K562 (cell line): Measurements from ENCODE around the gene RAP1A. TPM values are rescaled to one million over a fixed set of nuclear protein-coding genes. Genes with fewer than 3 reads are reported as not detected.

ENCODE experiments used
- ATAC-seq: fragments of 200-7000 bp; cut with Tn5 transposase; 3 replicates; pipeline ENCODE4 v1.9.1; 2020; ENCODE audit warnings: moderate library complexity
- BruUV-seq: library from RNA; stranded (reverse); fragments of 400-500 nt; replicated peaks from 2 replicates; lab custom pipeline; 2021; lab: Mats Ljungman, UMichigan
- CTCF ChIA-PET: fragments of 300-600 bp; formaldehyde crosslinking; extraction: SDS; loops from one replicate; lab custom pipeline; 2021; ENCODE audit warnings: low intra/inter-chr PET ratio; lab: Yijun Ruan, JAX
- POLR2A ChIA-PET: fragments of 300-600, 350-650 bp; sonication (Branson Sonifier 250); formaldehyde crosslinking; extraction: SDS; loops from one replicate; lab custom pipeline; 2021; ENCODE audit warnings: antibody characterized with exemption, inconsistent platforms; lab: Yijun Ruan, JAX
- DNase-seq, 4 experiments: peaks; one replicate each; pipeline versions ENCODE4 v3.0.0 to v3.0.0-alpha.2; 2011 to 2018; ENCODE audit warnings: low spot score in 3 of 4, mixed read lengths in 3 of 4; ENCODE audit errors: extremely low read depth in 1 of 4
- FAIRE-seq: peaks from 2 replicates; lab custom pipeline; 2011; peaks lifted over from hg19 to GRCh38; lab: Jason Lieb, UNC
- H2AFZ ChIP-seq: 2 replicates; pipeline ENCODE4 v1.6.0; 2011; ENCODE audit warnings: low read depth, low read length, control low read depth, inconsistent platforms
- H3K27ac ChIP-seq: fragments of 200-600 bp; 3 replicates; pipeline ENCODE4 v1.8.0; 2011; ENCODE audit warnings: low read depth, mild to moderate bottlenecking, control low read depth, inconsistent platforms, low read length, moderate library complexity, mixed read lengths; ENCODE audit errors: extremely low read depth
- H3K27me3 ChIP-seq, 2 experiments: fragments of 300-600 bp in 1 of 2; 2 replicates in 1 of 2; 3 replicates in 1 of 2; pipeline versions ENCODE4 v1.6.0 to v1.8.0; 2011; ENCODE audit warnings: inconsistent platforms in 2 of 2, low read length in 2 of 2, mild to moderate bottlenecking in 1 of 2, mixed read lengths in 1 of 2, moderate library complexity in 1 of 2; ENCODE audit not compliant: control insufficient read depth in 2 of 2, insufficient read depth in 2 of 2
- H3K36me3 ChIP-seq: fragments of 300-600 bp; 3 replicates; pipeline ENCODE4 v1.8.0; 2011; ENCODE audit warnings: mild to moderate bottlenecking, low read length, inconsistent platforms; ENCODE audit not compliant: control insufficient read depth, insufficient read depth
- H3K4me1 ChIP-seq, 2 experiments: fragments of 200-600 bp in 1 of 2; replicated peaks in 1 of 2; 2 replicates in 1 of 2; 3 replicates in 1 of 2; pipeline versions ENCODE4 v1.5.1 to v1.8.0; 2011; ENCODE audit warnings: inconsistent platforms in 2 of 2, low read length in 2 of 2, mild to moderate bottlenecking in 1 of 2, mixed read lengths in 1 of 2, moderate library complexity in 1 of 2; ENCODE audit not compliant: control insufficient read depth in 2 of 2, insufficient read depth in 2 of 2
- H3K4me2 ChIP-seq: 2 replicates; pipeline ENCODE4 v1.6.1; 2011; ENCODE audit warnings: low read length, control low read depth, inconsistent platforms, mixed read lengths; ENCODE audit not compliant: insufficient read depth
- H3K4me3 ChIP-seq: fragments of 200-600 bp; sonication (generic), shearing (Covaris generic); 2 replicates; pipeline ENCODE4 v1.5.1; 2016; ENCODE audit warnings: control low read depth, inconsistent platforms
- H3K79me2 ChIP-seq: fragments of 200-600 bp; 3 replicates; pipeline ENCODE4 v1.8.0; 2011; ENCODE audit warnings: low read length, inconsistent platforms; ENCODE audit not compliant: control insufficient read depth, insufficient read depth
- H3K9ac ChIP-seq, 2 experiments: 2 replicates each; pipeline versions ENCODE4 v1.6.0 to v1.6.1; 2011; ENCODE audit warnings: low read depth in 2 of 2, low read length in 2 of 2, control low read depth in 1 of 2, inconsistent platforms in 1 of 2, mild to moderate bottlenecking in 1 of 2, mixed read lengths in 1 of 2; ENCODE audit not compliant: insufficient read depth in 1 of 2
- H3K9me1 ChIP-seq: one replicate; pipeline ENCODE4 v1.6.0; 2011; ENCODE audit warnings: inconsistent platforms, mild to moderate bottlenecking, low read length, moderate library complexity; ENCODE audit not compliant: control insufficient read depth, insufficient read depth
- H3K9me3 ChIP-seq: replicated peaks from 2 replicates; pipeline ENCODE4 v1.5.1; 2011; ENCODE audit warnings: low read depth, low read length, inconsistent platforms; ENCODE audit not compliant: control insufficient read depth, insufficient read depth
- H4K20me1 ChIP-seq: replicated peaks from 2 replicates; pipeline ENCODE4 v1.6.1; 2011; ENCODE audit warnings: low read length, inconsistent platforms, mixed read lengths; ENCODE audit not compliant: control insufficient read depth, insufficient read depth
- ASH1L ChIP-seq: fragments of 450-650 bp; IDR thresholded peaks from 2 replicates; pipeline ENCODE4 v1.6.1; 2018; ENCODE audit warnings: borderline replicate concordance, mild to moderate bottlenecking, low read depth; ENCODE audit not compliant: partially characterized antibody
- BRD4 ChIP-seq: fragments of 200-600 bp; sonication (generic); IDR thresholded peaks from 2 replicates; pipeline ENCODE4 v1.6.1; 2017; ENCODE audit warnings: inconsistent platforms
- ETS2 ChIP-seq: IDR thresholded peaks from 2 replicates; pipeline ENCODE4 v1.6.1; 2016; ENCODE audit warnings: borderline replicate concordance, missing genetic modification characterization, mild to moderate bottlenecking, moderate library complexity, missing compliant biosample characterization; ENCODE audit not compliant: poor library complexity, severe bottlenecking
- HNRNPLL ChIP-seq: fragments of 200-400 bp; formaldehyde crosslinking; IDR thresholded peaks from 2 replicates; pipeline ENCODE4 v1.6.1; 2017; ENCODE audit warnings: low read length, low read depth, mild to moderate bottlenecking; ENCODE audit not compliant: poor library complexity, severe bottlenecking
- LCOR ChIP-seq: sonication (generic); formaldehyde crosslinking; IDR thresholded peaks from 2 replicates; pipeline ENCODE4 v1.8.0; 2022; ENCODE audit warnings: mild to moderate bottlenecking, missing genetic modification reagents
- MECOM ChIP-seq: fragments of 250-450 bp; sonication (Bioruptor Pico); IDR thresholded peaks from 2 replicates; pipeline ENCODE4 v1.8.0; 2022; ENCODE audit warnings: inconsistent platforms
- NFIC ChIP-seq: fragments of 450-650 bp; IDR thresholded peaks from 2 replicates; pipeline ENCODE4 v1.6.1; 2017; ENCODE audit warnings: mild to moderate bottlenecking, inconsistent platforms
- NR4A1 ChIP-seq, 2 experiments: fragments of 250-450 bp in 1 of 2; fragments of 450-650 bp in 1 of 2; sonication (Bioruptor Pico) in 1 of 2; IDR thresholded peaks; 2 replicates each; pipeline versions ENCODE4 v1.4.0 to v1.6.1; 2016 to 2020; ENCODE audit warnings: mild to moderate bottlenecking in 2 of 2, missing compliant biosample characterization in 1 of 2, missing genetic modification characterization in 1 of 2, moderate library complexity in 1 of 2
- PCBP1 ChIP-seq: fragments of 200-400 bp; formaldehyde crosslinking; IDR thresholded peaks from 2 replicates; pipeline ENCODE4 v1.6.1; 2018; ENCODE audit warnings: mild to moderate bottlenecking, low read depth, low read length; ENCODE audit not compliant: poor library complexity, severe bottlenecking
- PHB ChIP-seq: fragments of 250-450 bp; sonication (Bioruptor Pico); IDR thresholded peaks from 2 replicates; pipeline ENCODE4 v1.5.0; 2021
- RAD51 ChIP-seq: fragments of 450-650 bp; IDR thresholded peaks from 2 replicates; pipeline ENCODE4 v1.7.1; 2016; ENCODE audit warnings: low read depth, mild to moderate bottlenecking, borderline replicate concordance
- SLC30A9 ChIP-seq: fragments of 250-450 bp; sonication (Bioruptor Pico); IDR thresholded peaks from 2 replicates; pipeline ENCODE4 v1.8.0; 2022; ENCODE audit warnings: mild to moderate bottlenecking, moderate library complexity
- SP2 ChIP-seq: IDR thresholded peaks from 2 replicates; pipeline ENCODE4 v1.6.1; 2011; ENCODE audit warnings: mild to moderate bottlenecking, low read depth, low read length, moderate library complexity; ENCODE audit not compliant: poor library complexity, severe bottlenecking; ENCODE audit errors: extremely low read depth
- ZBTB7A ChIP-seq: IDR thresholded peaks from 2 replicates; pipeline ENCODE4 v1.6.1; 2011; ENCODE audit warnings: low read depth, mild to moderate bottlenecking, low read length, moderate library complexity, borderline replicate concordance; ENCODE audit not compliant: control insufficient read depth
- ZKSCAN1 ChIP-seq: fragments of 150-350 bp; IDR thresholded peaks from 2 replicates; pipeline ENCODE4 v1.6.1; 2016; ENCODE audit warnings: low read depth, low read length
- ZNF133 ChIP-seq: fragments of 250-450 bp; sonication (Bioruptor Pico); IDR thresholded peaks from 2 replicates; pipeline ENCODE4 v1.4.0; 2020; ENCODE audit warnings: mild to moderate bottlenecking
- ZNF347 ChIP-seq: fragments of 450-650 bp; formaldehyde crosslinking; IDR thresholded peaks from 2 replicates; pipeline ENCODE4 v1.4.0; 2020; ENCODE audit warnings: low read depth, mild to moderate bottlenecking, moderate library complexity
- ZNF668 ChIP-seq: fragments of 250-450 bp; sonication (Bioruptor Pico); IDR thresholded peaks from 2 replicates; pipeline ENCODE4 v1.8.0; 2022; ENCODE audit warnings: mild to moderate bottlenecking, inconsistent platforms
- ZNF695 ChIP-seq: fragments of 450-650 bp; formaldehyde crosslinking; IDR thresholded peaks from 2 replicates; pipeline ENCODE4 v1.4.0; 2020; ENCODE audit warnings: mild to moderate bottlenecking, moderate library complexity
- WGBS: fragments of 100-300 bp; shearing (Covaris generic); methylation state at CpG from one replicate; pipeline ENCODE4 v1.1.6; 2016; ENCODE audit warnings: low coverage, mixed read lengths; ENCODE audit not compliant: insufficient coverage; ENCODE audit errors: missing lambda C conversion rate; 5-methylcytosine and 5-hydroxymethylcytosine counted together
- in situ Hi-C: fragments of 300-500 bp; cut with MboI; formaldehyde crosslinking; loops from 4 replicates; pipeline ENCODE4 v1.15.0; 2018; ENCODE audit warnings: inconsistent platforms, mixed read lengths
- intact Hi-C: fragments of 100-400 bp; cut with micrococcal nuclease; formaldehyde crosslinking; loops from 2 replicates; pipeline ENCODE4 v1.14.2; 2022
- polyA plus RNA-seq, 8 experiments: library from polyadenylated mRNA; depleted of rRNA in 4 of 8; stranded (reverse) in 5 of 8; unstranded in 3 of 8; fragments of >200 nt; fragmentation: Nextera tagmentation in 2 of 8; fragmentation: Illumina TruSeq in 1 of 8; extraction: Ambion mirVana in 2 of 8; extraction: Trizol in 1 of 8; gene quantifications; 2 replicates each; pipeline versions ENCODE4 v1.2.1 to v1.2.3, GENCODE V29; 2011 to 2014; ENCODE audit warnings: inconsistent platforms in 1 of 8, missing spikeins in 1 of 8
- total RNA-seq, 7 experiments: library from RNA; depleted of rRNA in 6 of 7; stranded (reverse); fragments of >200 nt in 6 of 7; fragmentation: Illumina TruSeq in 2 of 7; extraction: Trizol in 2 of 7; gene quantifications; 2 replicates each; pipeline versions ENCODE4 v1.2.1 to v1.2.3, GENCODE V29; 2011 to 2021; ENCODE audit warnings: low replicate concordance in 1 of 7
- TF ChIP-seq, protein P1 (sequence below), 2 experiments: fragments of 450-650 bp; conservative IDR thresholded peaks; 2 replicates each; pipeline ENCODE4 v1.6.1; 2017; ENCODE audit warnings: mild to moderate bottlenecking in 2 of 2, moderate library complexity in 2 of 2

The RAP1A gene
- total and polyA plus RNA-seq, 9 of the 15 experiments (the other 6 are each of a cell fraction or from before 2014, with no cell fraction given): 13.4 to 86.2 (median 32.5) TPM

GRCh38 chr1:111611986-111612385, 7.6 kb upstream of the RAP1A start:
- POLR2A ChIA-PET: interaction anchor here (1.5 to 1.8 kb wide), 2 partner anchors 9 to 19 kb away, joined by 6 to 7 read pairs; no protein-coding TSS in a partner anchor
- in situ Hi-C loops: no loop called here

More at GRCh38 chr1:111611986-111612385, 7.6 kb upstream of the RAP1A start:
- no peak for ATAC-seq
- intact Hi-C loops: no loop called here
- Histone ChIP-seq H4K20me1 (no peaks in the 10 kb centered on the region), H3K9ac (no peak overlapping the region), H3K4me1 (peaks cover 4 to 17% of the 10 kb centered on the region in 2 experiments; a peak in 4 of 5 replicates), H3K79me2 (no peaks in the 10 kb centered on the region)
- TF ChIP-seq SLC30A9 (no peak), ZNF668 (CRISPR knock-in tag) (no peak), MECOM (no peak), RAD51 (no peak), BRD4 (no peak), ZNF347 (no peak), NR4A1 (CRISPR knock-in tag; IDR thresholded peaks at IDR 0.05) (no peak), NR4A1 (tag; IDR thresholded peaks at IDR 0.05) (no peak), PCBP1 (no peak), NFIC (no peak), ZKSCAN1 (no peak), ETS2 (tag) (no peak), ZNF133 (CRISPR knock-in tag) (no peak), SP2 (no peak), ZBTB7A (no peak), ZNF695 (no peak), HNRNPLL (no peak), ASH1L (no peak), LCOR (CRISPR knock-in tag) (no peak), PHB (no peak)
- TF ChIP-seq, protein P1, sequence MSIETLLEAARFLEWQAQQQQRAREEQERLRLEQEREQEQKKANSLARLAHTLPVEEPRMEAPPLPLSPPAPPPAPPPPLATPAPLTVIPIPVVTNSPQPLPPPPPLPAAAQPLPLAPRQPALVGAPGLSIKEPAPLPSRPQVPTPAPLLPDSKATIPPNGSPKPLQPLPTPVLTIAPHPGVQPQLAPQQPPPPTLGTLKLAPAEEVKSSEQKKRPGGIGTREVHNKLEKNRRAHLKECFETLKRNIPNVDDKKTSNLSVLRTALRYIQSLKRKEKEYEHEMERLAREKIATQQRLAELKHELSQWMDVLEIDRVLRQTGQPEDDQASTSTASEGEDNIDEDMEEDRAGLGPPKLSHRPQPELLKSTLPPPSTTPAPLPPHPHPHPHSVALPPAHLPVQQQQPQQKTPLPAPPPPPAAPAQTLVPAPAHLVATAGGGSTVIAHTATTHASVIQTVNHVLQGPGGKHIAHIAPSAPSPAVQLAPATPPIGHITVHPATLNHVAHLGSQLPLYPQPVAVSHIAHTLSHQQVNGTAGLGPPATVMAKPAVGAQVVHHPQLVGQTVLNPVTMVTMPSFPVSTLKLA (conservative IDR thresholded peaks at IDR 0.05): no peak
- TF ChIP-seq, all 486 proteins: peak for 0
- FAIRE-seq (no peak), DNase-seq (no peak)
- Histone ChIP-seq H3K27me3 (no peaks in the 10 kb centered on the region), H3K4me2 (no peak overlapping the region), H3K9me3 (no peaks in the 10 kb centered on the region), H3K9me1 (no peaks in the 10 kb centered on the region), H2AFZ (no peak overlapping the region), H3K36me3 (no peaks in the 10 kb centered on the region), H3K4me3 (no peak overlapping the region), H3K27ac (no peak overlapping the region)
- BruUV-seq: no TSS peak
- WGBS: 11% methylated on average over 2 of the region's 2 CpGs
- CTCF ChIA-PET: no interaction called here
